ENCODE data around the gene TMCO4.
"Not testable (repeated sequence)": the region's sequence is repeated elsewhere in the genome, so short reads cannot be mapped to it uniquely, and the experiment has no call there.

TMCO4 gene

DNA sequence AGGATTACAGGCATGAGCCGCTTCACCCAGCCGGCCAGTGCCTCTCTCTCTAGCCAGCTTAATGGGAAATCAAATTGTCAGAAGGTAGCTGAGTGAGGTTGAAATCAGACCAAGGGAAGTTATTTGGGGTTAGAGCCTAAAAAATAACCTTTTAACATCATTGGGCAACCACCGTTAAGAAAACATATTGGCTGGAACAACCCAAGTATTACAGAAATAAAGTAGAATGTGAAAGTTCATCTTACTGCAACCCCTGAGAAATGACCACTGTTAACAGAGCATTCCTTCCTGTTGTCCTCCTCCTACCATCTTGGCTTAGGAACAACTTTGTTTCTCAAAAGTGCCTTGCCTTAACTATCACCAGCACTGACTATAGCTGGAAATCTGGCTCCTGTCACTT, 18.6 kb upstream of the TMCO4 start:
- H3K27me3 Mint-ChIP-seq (ENCODE audit: low read depth), result peaks cover 9% of the 10 kb centered on the region
- H3K27ac Mint-ChIP-seq, result no peak overlapping the region
- no peaks in the 10 kb centered on the region for H3K36me3 Mint-ChIP-seq (ENCODE audit: low read depth)
- no peak overlapping the region for H3K4me3 Mint-ChIP-seq
- H3K4me1 Mint-ChIP-seq (ENCODE audit: low read depth), result no peaks in the 10 kb centered on the region
- no peaks in the 10 kb centered on the region for H3K9me3 Mint-ChIP-seq

DNA sequence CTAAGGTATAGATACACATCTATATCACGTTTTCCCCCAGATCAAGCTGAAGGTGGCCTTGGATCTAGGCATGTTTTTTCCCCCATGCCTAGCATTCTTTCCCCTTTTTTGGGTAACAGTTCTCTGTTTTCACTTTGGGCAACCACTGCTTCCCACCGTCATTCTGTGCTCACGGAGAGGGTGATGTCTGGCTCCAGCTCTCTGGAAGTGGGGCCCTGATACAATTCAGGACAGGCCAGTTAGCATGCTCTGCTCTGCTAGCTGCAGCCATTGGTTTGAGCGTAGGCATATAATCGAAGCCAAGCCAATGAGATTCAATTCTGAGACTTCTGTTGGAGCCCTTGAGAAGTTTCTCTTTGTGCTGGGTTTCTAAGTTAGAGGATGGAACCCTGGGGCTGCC, 17.4 kb upstream of the TMCO4 start:
- Mint-ChIP-seq H3K4me3 (no peak overlapping the region), H3K27ac (no peak overlapping the region), H3K27me3 (ENCODE audit: low read depth) (peaks cover 9% of the 10 kb centered on the region), H3K9me3 (no peaks in the 10 kb centered on the region), H3K4me1 (ENCODE audit: low read depth) (no peaks in the 10 kb centered on the region), H3K36me3 (ENCODE audit: low read depth) (no peaks in the 10 kb centered on the region)

DNA sequence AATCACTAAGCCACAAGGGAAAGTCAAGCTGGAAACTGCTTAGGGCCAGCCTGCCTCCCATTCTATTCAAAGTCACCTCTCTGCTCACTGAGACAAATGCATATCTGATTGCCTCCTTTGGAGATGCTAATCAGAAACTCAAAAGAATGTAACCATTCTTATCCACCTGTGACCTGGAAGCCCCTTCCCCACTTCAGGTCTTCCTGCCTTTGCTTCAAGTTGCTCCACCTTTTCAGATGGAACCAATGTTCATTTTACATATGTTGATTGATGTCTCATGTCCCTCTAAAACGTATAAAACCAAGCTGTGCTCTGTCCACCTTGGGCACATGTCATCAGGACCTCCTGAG, 17.0 kb upstream of the TMCO4 start:
- H3K4me1 Mint-ChIP-seq (ENCODE audit: low read depth); H3K9me3 Mint-ChIP-seq; H3K4me3 Mint-ChIP-seq; H3K27me3 Mint-ChIP-seq (ENCODE audit: low read depth); H3K27ac Mint-ChIP-seq; H3K36me3 Mint-ChIP-seq (ENCODE audit: low read depth): not testable (repeated sequence)

DNA sequence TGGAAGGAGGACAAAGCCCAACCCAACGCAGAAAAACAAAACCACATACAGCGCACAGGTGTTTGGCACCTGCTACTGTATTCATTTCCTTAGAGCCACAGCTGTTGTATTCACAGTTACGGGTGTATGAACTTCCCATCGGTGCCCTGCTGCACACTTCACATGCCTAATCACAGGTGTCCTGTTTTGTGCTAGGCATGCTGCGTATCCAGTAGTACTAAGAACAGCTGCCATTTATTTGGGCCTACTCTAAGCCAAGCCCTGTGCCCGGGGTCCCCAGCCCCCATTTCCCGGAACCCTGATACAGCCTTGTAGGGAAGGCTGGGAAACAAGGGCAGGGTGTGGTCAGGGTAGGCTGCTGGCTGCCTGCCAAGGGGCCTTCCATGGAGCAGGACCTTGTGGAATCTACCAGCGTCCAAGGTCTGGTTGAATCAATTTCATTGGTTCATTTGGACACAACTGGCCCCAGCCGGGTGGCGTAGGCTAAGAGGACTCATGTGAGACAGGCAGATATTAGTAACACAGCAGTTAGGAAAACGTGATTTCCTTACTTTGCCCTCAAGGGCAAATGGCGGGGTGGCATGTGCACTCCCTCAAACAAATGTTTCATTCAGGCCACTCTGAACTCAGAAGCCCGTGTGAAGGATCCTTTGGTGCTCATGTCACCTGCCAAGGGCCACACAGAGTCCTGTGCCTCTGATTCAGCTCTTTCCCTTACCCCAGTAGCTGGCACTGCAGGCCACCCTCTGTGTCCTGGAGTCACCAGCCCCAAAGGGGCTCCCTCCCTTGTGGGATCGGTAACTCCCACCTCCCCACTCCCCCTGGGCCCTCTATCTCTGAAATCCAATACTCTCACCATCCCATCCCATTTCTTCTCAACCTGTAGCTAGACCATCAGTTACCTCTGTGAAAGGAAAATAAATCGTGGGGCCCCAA, 16.4 kb upstream of the TMCO4 start:
- Mint-ChIP-seq H3K27ac (no peak overlapping the region), H3K36me3 (ENCODE audit: low read depth) (no peaks in the 10 kb centered on the region), H3K9me3 (no peaks in the 10 kb centered on the region), H3K4me3 (no peak overlapping the region), H3K27me3 (ENCODE audit: low read depth) (peaks cover 12% of the 10 kb centered on the region), H3K4me1 (ENCODE audit: low read depth) (no peaks in the 10 kb centered on the region)

DNA sequence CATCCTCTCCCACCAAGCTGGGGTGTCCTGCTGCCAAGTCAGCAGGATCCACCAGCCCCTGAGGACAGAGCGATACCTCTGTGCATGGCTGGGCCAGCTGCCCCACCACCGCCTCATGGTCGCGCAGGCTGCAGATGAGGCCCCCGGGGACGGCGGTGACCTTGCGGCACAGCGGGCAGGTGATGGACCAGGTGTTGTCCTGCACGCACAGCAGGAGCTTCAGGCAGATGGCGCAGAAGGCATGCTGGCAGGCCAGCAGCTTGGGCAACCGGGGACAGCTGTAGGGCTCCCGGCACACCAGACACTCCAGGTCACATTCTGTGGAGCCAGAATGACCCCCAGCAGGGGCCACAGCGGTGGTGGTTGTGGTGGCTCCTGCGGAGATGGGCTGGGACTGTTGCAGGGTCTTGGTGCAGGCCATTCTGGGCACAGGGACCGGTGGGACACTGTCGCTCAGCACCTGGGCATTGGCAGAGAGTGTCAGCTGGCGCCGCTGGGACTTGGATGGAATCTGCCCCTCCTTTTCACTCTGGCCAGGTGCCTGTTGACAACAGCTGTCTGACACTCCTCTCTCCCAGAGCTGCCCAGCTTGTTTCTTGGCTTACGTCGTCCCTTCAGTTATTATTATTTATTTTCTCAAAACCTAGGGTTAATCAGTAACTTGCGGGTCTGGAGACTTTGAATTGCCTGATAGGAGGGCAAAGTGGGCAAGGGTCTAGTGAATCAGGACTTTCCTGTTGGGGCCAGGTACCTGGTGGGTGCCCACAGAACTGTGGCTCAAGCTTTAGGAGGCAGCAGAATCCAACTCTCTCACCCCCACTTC, 15.2 kb upstream of the TMCO4 start, which contains the start of gene RNF186:
Gene RNF186, minus strand, starts transcription at position 603 of the 823 bp plus-strand sequence. Its CDS starts 182 bp downstream, at position 421.
- no peaks in the 10 kb centered on the region for H3K9me3 Mint-ChIP-seq
- H3K27ac Mint-ChIP-seq, result no peak within 1 kb of the TSS
- H3K4me3 Mint-ChIP-seq, result no peak within 1 kb of the TSS

DNA sequence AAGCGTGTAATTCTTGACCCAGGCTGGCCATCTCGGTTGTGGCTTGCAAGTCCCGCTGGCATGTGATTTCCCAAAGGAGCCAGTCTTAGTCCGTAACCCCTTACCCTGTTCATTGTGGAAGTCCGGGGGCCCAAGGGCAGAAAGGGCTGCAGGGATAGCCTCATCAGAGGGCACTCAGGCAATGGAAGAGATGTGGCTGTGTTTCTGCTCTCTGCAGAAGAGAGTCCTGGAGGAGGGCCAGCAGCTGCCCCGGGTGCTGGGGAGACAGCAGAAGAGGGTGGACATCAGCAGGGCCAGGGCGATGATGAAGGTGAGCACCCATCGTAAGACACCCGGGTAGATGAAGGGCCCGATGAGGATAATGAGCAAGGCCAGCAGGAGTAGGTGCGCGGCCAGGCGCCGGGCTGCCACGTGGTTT, 14.5 kb upstream of the TMCO4 start:
- no peaks in the 10 kb centered on the region for H3K4me1 Mint-ChIP-seq (ENCODE audit: low read depth)
- H3K27me3 Mint-ChIP-seq (ENCODE audit: low read depth), result peaks cover 14% of the 10 kb centered on the region
- no peak overlapping the region for H3K27ac Mint-ChIP-seq
- H3K36me3 Mint-ChIP-seq (ENCODE audit: low read depth), result no peaks in the 10 kb centered on the region
- no peaks in the 10 kb centered on the region for H3K9me3 Mint-ChIP-seq
- H3K4me3 Mint-ChIP-seq, result no peak overlapping the region

More for the DNA sequence above, 15.2 kb upstream of the TMCO4 start, which contains the start of gene RNF186:
- Mint-ChIP-seq H3K4me1 (ENCODE audit: low read depth) (no peaks in the 10 kb centered on the region), H3K36me3 (ENCODE audit: low read depth) (no peaks in the 10 kb centered on the region), H3K27me3 (ENCODE audit: low read depth) (peaks cover 14% of the 10 kb centered on the region)

DNA sequence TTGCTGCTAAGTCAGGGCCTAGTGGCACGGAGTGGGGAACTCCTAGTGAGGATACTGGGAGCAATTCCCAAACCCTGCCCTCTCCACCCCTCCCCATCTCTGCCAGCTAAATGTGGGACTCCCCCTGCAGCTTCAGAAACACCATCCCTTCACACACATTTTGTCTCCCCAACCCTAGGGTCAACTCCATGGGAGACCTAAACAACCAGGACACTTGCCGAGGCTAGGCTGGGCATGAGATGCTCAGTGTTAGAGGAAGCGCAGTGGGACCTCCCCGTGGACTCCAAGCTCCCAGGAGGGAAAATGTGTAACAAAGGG, 13.9 kb upstream of the TMCO4 start:
- H3K9me3 Mint-ChIP-seq, result no peaks in the 10 kb centered on the region
- H3K4me1 Mint-ChIP-seq (ENCODE audit: low read depth), result no peaks in the 10 kb centered on the region
- no peak overlapping the region for H3K27ac Mint-ChIP-seq

DNA sequence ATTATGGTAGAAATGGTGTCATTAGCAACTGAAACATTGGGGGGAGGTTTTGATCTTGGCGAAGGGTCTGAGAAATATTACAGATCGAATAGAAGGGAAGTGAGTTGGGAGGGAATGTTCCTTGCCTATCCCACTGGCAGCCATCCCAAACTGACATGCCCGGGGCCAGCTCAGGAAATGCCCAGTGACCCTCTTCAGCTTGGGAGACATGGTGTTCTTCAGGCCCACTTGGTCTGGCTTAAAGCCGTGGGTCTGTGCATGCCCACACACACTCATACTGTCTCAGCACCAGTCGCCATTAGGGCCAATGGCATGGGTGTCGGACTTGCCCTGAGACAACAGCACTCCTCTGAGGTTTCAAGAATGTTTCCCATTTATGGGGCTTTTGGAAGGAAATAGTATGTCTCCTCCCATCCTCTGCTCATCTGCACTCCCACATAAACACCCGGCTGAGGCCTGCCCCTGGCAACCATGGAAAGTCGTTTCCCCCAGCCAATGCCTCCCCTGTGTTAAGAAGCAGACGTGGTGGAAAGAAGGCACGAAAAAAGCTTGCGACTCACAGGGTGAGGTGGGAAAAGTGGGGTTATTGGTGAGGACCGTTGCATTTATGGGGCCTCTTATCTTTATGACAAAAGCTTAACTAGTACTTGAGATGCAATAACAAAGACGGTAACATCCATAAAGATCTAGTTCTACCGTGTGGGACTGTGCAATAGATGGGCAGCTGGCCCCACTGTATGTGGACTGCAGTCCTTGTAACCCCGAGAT, 13.3 kb upstream of the TMCO4 start:
- H3K27ac Mint-ChIP-seq, result no peak overlapping the region
- no peak overlapping the region for H3K4me3 Mint-ChIP-seq
- H3K27me3 Mint-ChIP-seq (ENCODE audit: low read depth), result peaks cover 14% of the 10 kb centered on the region
- H3K9me3 Mint-ChIP-seq, result no peaks in the 10 kb centered on the region
- H3K4me1 Mint-ChIP-seq (ENCODE audit: low read depth), result no peaks in the 10 kb centered on the region
- no peaks in the 10 kb centered on the region for H3K36me3 Mint-ChIP-seq (ENCODE audit: low read depth)

More for the DNA sequence above, 13.9 kb upstream of the TMCO4 start:
- Mint-ChIP-seq H3K36me3 (ENCODE audit: low read depth) (no peaks in the 10 kb centered on the region), H3K27me3 (ENCODE audit: low read depth) (peaks cover 14% of the 10 kb centered on the region), H3K4me3 (no peak overlapping the region)

DNA sequence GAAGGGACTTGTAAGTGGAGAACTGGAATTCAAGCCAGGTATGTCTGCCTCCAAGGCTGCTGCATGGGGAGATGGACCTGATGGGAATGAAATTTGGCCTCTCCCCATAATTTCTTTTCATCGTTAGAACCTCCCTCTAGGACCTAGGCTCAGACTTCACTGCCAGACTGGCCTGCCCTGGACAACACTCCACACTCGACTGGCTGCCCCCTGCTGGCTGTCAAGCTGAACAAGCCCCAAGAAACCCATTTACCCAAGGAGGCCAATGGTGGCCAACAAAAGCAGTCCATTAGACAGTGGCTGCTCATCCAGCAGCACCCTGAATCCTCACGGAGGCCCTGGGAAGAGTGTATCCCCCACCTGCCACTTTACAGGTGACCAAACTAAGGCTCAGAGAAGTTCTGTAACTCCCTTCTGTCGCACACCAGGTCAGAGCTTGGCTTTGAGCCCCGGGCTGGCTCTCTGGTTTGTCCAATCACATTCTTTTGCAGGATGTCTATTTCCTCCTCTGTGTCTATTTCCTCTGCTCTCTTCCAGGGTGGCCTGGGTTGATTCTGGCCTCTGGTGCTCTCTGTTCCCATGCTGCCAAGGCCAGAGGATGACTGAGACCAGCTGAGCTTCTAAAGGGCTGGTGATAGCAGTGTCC, 11.6 kb upstream of the TMCO4 start:
- H3K27ac Mint-ChIP-seq, result no peak overlapping the region
- H3K4me3 Mint-ChIP-seq, result no peak overlapping the region
- no peaks in the 10 kb centered on the region for H3K9me3 Mint-ChIP-seq
- H3K27me3 Mint-ChIP-seq (ENCODE audit: low read depth), result peaks cover 5% of the 10 kb centered on the region
- H3K4me1 Mint-ChIP-seq (ENCODE audit: low read depth), result no peaks in the 10 kb centered on the region
- H3K36me3 Mint-ChIP-seq (ENCODE audit: low read depth), result no peaks in the 10 kb centered on the region

DNA sequence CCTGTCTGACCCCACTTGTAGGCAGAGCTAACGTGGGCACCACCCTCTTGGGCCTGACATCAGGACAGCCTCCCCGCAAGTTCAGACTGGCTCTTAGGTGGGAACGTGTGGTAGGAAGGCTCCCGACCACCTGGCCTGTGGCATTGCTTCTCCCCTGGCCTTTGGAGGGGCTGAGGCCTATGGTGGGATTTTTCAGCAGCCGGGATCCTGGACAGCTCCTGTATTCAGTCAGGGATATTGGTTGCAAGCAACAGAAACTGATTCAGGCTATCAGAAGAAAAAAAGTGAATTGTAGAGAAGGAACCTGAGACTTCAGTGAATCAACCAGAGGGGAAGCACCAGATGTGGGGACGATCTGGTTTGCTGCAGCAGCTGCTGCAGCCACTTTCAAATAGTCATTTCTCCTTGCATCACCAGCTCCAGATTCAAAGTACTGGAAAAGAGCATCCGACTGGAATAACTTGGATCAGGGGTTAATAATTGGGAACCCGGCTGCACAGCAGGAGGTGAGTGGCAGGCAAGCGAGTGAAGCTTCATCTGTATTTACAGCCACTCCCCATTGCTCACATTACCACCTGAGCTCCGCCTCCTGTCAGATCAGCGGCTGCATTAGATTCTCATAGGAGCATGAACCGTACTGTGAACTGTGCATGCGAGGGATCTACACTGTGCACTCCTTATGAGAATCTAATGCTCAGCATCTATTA, 9.5 kb upstream of the TMCO4 start:
- no peaks in the 10 kb centered on the region for H3K4me1 Mint-ChIP-seq (ENCODE audit: low read depth)

DNA sequence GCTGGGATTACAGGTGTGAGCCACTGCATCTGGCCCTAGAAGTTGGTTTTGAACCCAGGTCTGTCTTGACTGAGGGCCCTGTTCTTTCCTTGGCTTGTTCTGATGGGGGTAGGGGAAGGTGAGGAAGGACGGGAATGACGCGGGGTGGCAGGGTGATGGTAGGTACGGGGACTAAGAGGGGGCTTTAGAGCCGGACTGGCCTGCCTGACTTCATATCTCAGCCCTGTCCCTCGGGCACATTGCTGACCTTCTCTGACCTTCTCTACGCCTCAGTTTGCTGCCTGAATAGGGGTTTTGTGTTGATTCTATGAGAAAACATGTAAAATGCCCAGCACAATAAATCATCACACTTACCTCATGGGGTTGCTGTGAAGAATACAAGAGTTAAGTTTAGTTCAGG, 8.6 kb upstream of the TMCO4 start:
- Mint-ChIP-seq H3K27me3 (ENCODE audit: low read depth) (peaks cover 9% of the 10 kb centered on the region), H3K27ac (no peak overlapping the region), H3K9me3 (no peaks in the 10 kb centered on the region), H3K4me1 (ENCODE audit: low read depth) (no peaks in the 10 kb centered on the region), H3K4me3 (no peak overlapping the region), H3K36me3 (ENCODE audit: low read depth) (no peaks in the 10 kb centered on the region)

More for the DNA sequence above, 9.5 kb upstream of the TMCO4 start:
- H3K36me3 Mint-ChIP-seq (ENCODE audit: low read depth), result no peaks in the 10 kb centered on the region
- H3K9me3 Mint-ChIP-seq, result no peaks in the 10 kb centered on the region
- H3K27ac Mint-ChIP-seq, result no peak overlapping the region
- peaks cover 9% of the 10 kb centered on the region for H3K27me3 Mint-ChIP-seq (ENCODE audit: low read depth)
- H3K4me3 Mint-ChIP-seq, result no peak overlapping the region

DNA sequence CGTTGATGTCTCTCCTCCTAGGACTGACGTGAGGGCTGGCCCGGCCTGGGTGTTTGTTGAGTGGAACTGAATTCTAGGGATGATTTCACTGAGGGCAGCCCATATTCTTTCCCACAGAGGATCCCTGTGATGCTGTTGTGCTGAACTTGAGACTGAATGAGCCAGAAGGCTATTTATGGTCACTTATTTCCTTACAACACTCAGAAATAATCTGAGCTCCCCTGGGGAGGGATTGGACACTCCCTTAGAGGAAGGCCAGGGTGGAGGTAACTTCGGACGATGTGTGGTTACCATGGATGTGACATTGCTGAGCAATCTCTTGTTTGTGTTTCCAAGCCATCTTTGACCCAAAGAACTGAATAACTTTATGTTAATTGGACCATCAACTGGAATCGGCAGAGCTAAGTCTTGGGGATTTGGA, 5.1 kb upstream of the TMCO4 start:
- Mint-ChIP-seq H3K27ac (no peak overlapping the region), H3K36me3 (ENCODE audit: low read depth) (no peaks in the 10 kb centered on the region), H3K4me3 (no peak overlapping the region), H3K9me3 (no peaks in the 10 kb centered on the region), H3K27me3 (ENCODE audit: low read depth) (peaks cover 9% of the 10 kb centered on the region), H3K4me1 (ENCODE audit: low read depth) (peaks cover 4% of the 10 kb centered on the region)

DNA sequence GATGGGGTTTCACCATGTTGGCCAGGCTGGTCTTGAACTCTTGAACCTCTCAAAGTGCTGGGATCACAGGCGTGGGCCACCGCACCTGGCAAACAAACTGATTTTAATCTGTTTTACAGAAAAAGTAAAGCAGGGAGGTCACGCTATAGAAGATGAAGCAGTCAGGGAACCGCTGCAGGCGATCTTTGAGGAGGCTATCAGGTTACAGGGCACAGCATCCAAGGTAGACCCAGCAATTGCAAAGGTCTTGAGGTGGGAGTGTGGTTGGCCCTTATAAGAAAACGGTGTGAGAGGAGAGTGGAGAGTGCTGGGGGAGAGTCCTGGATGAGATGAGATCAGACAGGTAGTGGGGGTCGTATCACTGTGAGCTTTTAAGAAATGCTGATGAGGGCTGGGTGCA, 2.6 kb upstream of the TMCO4 start:
- no peak overlapping the region for H3K27ac Mint-ChIP-seq

More for the DNA sequence above, 2.6 kb upstream of the TMCO4 start:
- Mint-ChIP-seq H3K4me3 (no peak overlapping the region), H3K27me3 (ENCODE audit: low read depth) (peaks cover 9% of the 10 kb centered on the region), H3K4me1 (ENCODE audit: low read depth) (peaks cover 15% of the 10 kb centered on the region), H3K36me3 (ENCODE audit: low read depth) (peaks cover under 1% of the 10 kb centered on the region), H3K9me3 (no peaks in the 10 kb centered on the region)

All from T-helper 1 cell treated with Interleukin-12 subunit alpha and Interleukin-12 subunit beta and Interleukin-4 antibody, amounts not matched to agents 30 μg/mL and 1 μg/mL, for 36 hours (primary cell).